CD4-positive, alpha-beta T cell (primary cell): ENCODE measurements around the gene CLEC4M. TPM values are rescaled to one million over a fixed set of nuclear protein-coding genes. Genes with fewer than 3 reads are reported as not detected.

Source experiments
- ATAC-seq: fragments of 200-7000 bp; cut with Tn5 transposase; one replicate; pipeline ENCODE4 v1.10.0; 2022; ENCODE audit warnings: mild to moderate bottlenecking; ENCODE audit not compliant: poor library complexity
- CTCF ChIA-PET: fragments of 350-600 bp; sonication (Branson Sonifier 250); formaldehyde crosslinking; loops from one replicate; lab custom pipeline; 2021; ENCODE audit warnings: antibody characterized with exemption, inconsistent platforms; lab: Charles Lee
- POLR2A ChIA-PET: fragments of 350-600 bp; sonication (Branson Sonifier 250); formaldehyde crosslinking; loops from one replicate; lab custom pipeline; 2021; ENCODE audit warnings: antibody characterized with exemption, inconsistent platforms; lab: Charles Lee
- DNase-seq, 14 experiments: peaks; one replicate each; pipeline ENCODE4 v3.0.0-alpha.2; 2013 to 2020; ENCODE audit warnings: mixed read lengths in 2 of 14
- H3K27ac ChIP-seq, 2 donors: one replicate each; pipeline versions ENCODE4 v1.5.1 to v1.7.0; 2013; ENCODE audit warnings: low read length in 2 of 2, low read depth in 1 of 2, mild to moderate bottlenecking in 1 of 2
- H3K27me3 ChIP-seq, 2 experiments: 1 replicate in 1 of 2; 2 replicates in 1 of 2; pipeline versions ENCODE4 v1.6.1 to v1.7.0; 2013; ENCODE audit warnings: low read length in 2 of 2, control low read depth in 1 of 2, mild to moderate bottlenecking in 1 of 2, moderate library complexity in 1 of 2; ENCODE audit not compliant: insufficient read depth in 2 of 2, control insufficient read depth in 1 of 2
- H3K36me3 ChIP-seq: one replicate; pipeline ENCODE4 v1.6.1; 2013; ENCODE audit warnings: low read length, control low read depth; ENCODE audit not compliant: insufficient read depth
- H3K4me1 ChIP-seq: one replicate; pipeline ENCODE4 v1.6.1; 2013; ENCODE audit warnings: low read length, control low read depth; ENCODE audit not compliant: insufficient read depth
- H3K4me3 ChIP-seq: one replicate; pipeline ENCODE4 v1.5.1; 2013; ENCODE audit warnings: mild to moderate bottlenecking, low read length, moderate library complexity
- H3K9me3 ChIP-seq, 2 experiments: 1 replicate in 1 of 2; 2 replicates in 1 of 2; pipeline versions ENCODE4 v1.6.1 to v1.7.0; 2013; ENCODE audit warnings: low read length in 2 of 2, mild to moderate bottlenecking in 2 of 2, control low read depth in 1 of 2, moderate library complexity in 1 of 2; ENCODE audit not compliant: control insufficient read depth in 1 of 2, insufficient read depth in 1 of 2
- H3K27ac Mint-ChIP-seq: one replicate; pipeline ENCODE4 v1.8.0; 2020; ENCODE audit warnings: mixed read lengths
- H3K27me3 Mint-ChIP-seq: one replicate; pipeline ENCODE4 v1.8.0; 2021; ENCODE audit warnings: mixed read lengths
- H3K36me3 Mint-ChIP-seq: one replicate; pipeline ENCODE4 v1.8.0; 2021; ENCODE audit warnings: low read depth, mixed read lengths
- H3K4me1 Mint-ChIP-seq: one replicate; pipeline ENCODE4 v1.8.0; 2021; ENCODE audit warnings: low read depth, mixed read lengths
- H3K4me3 Mint-ChIP-seq: one replicate; pipeline ENCODE4 v1.8.0; 2020; ENCODE audit warnings: mild to moderate bottlenecking, mixed read lengths
- H3K9me3 Mint-ChIP-seq: one replicate; pipeline ENCODE4 v1.8.0; 2020; ENCODE audit warnings: mixed read lengths
- CTCF ChIP-seq: fragments of 200-600 bp; IDR thresholded peaks from one replicate; pipeline ENCODE4 v1.8.0; 2022; ENCODE audit warnings: antibody characterized with exemption, mild to moderate bottlenecking
- intact Hi-C, 2 experiments: fragments of 100-400 bp; cut with DNase I in 1 of 2; cut with micrococcal nuclease in 1 of 2; formaldehyde crosslinking; loops; one replicate each; pipeline versions ENCODE4 v1.15.1 to v1.9.0; 2023 to 2025; cut with DNase I, micrococcal nuclease
- total RNA-seq, 174 experiments: library from RNA in 2 of 174; stranded (reverse) in 2 of 174; gene quantifications; one replicate each; pipeline ENCODE4 v1.2.3 and lab custom pipeline; 2021 to 2026

The CLEC4M gene
- total RNA-seq, 2 experiments from 2014 or later = not detected

- CTCF ChIA-PET = no interaction called here
- TF ChIP-seq CTCF = no peak
- intact Hi-C loops = no loop called here
- H3K4me3 ChIP-seq = no peak within 1 kb of the TSS
- peaks cover 28 to 44% of the 10 kb centered on the region in 2 experiments for H3K27me3 ChIP-seq
- DNase-seq (no peak), ATAC-seq (no peak)
- peaks cover 19% of the 10 kb centered on the region for H3K4me1 ChIP-seq
- peaks cover 0 to 28% of the 10 kb centered on the region in 2 experiments for H3K9me3 ChIP-seq
- peaks cover 59% of the 10 kb centered on the region for H3K27me3 Mint-ChIP-seq
- no peak within 1 kb of the TSS for H3K27ac ChIP-seq
- no peaks in the 10 kb centered on the region for H3K9me3 Mint-ChIP-seq
- H3K36me3 Mint-ChIP-seq = no peaks in the 10 kb centered on the region
- POLR2A ChIA-PET = no interaction called here
- H3K27ac Mint-ChIP-seq = no peak within 1 kb of the TSS
- peaks cover 14% of the 10 kb centered on the region for H3K4me1 Mint-ChIP-seq
- H3K36me3 ChIP-seq = no peaks in the 10 kb centered on the region
- H3K4me3 Mint-ChIP-seq = no peak within 1 kb of the TSS
Measured at GRCh38 chr19:7732045-7732444, 31.0 kb upstream of the CLEC4M start, which contains the start of gene CLEC4G. CLEC4G (minus strand) TSS chr19:7732110; CDS start chr19:7732102, 8 bp downstream.

GRCh38 chr19:7733376-7733775, 29.7 kb upstream of the CLEC4M start:
- Mint-ChIP-seq H3K4me3 (no peak overlapping the region), H3K36me3 (no peaks in the 10 kb centered on the region), H3K27ac (no peak overlapping the region), H3K9me3 (no peaks in the 10 kb centered on the region), H3K4me1 (peaks cover 14% of the 10 kb centered on the region), H3K27me3 (peaks cover 51% of the 10 kb centered on the region)
- intact Hi-C loops = no loop called here
- no peaks in the 10 kb centered on the region for H3K36me3 ChIP-seq
- H3K4me3 ChIP-seq = no peak overlapping the region
- ChIA-PET CTCF (no interaction called here), POLR2A (no interaction called here)
- ATAC-seq (no peak), DNase-seq (no peak)
- H3K27ac ChIP-seq = no peak overlapping the region
- H3K27me3 ChIP-seq = peaks cover 27 to 33% of the 10 kb centered on the region in 2 experiments
- TF ChIP-seq CTCF = no peak
- H3K9me3 ChIP-seq = peaks cover 0 to 24% of the 10 kb centered on the region in 2 experiments
- H3K4me1 ChIP-seq = peaks cover 19% of the 10 kb centered on the region

- Mint-ChIP-seq H3K9me3 (no peaks in the 10 kb centered on the region), H3K27ac (no peak overlapping the region), H3K27me3 (peaks cover 40% of the 10 kb centered on the region), H3K4me1 (peaks cover 6% of the 10 kb centered on the region), H3K4me3 (no peak overlapping the region), H3K36me3 (no peaks in the 10 kb centered on the region)
- intact Hi-C loops = no loop called here
- peak in 3 of 14 experiments; percentile 17 to 45 (median 33) for DNase-seq
- Histone ChIP-seq H3K9me3 (peaks cover 0 to 19% of the 10 kb centered on the region in 2 experiments), H3K27ac (no peak overlapping the region), H3K4me3 (no peak overlapping the region), H3K27me3 (peaks cover 15 to 22% of the 10 kb centered on the region in 2 experiments), H3K36me3 (no peaks in the 10 kb centered on the region), H3K4me1 (peaks cover 12% of the 10 kb centered on the region)
- no peak for ATAC-seq
- CTCF ChIA-PET = interaction anchor here (0.6 kb wide), 1 partner anchor 368 kb away, joined by 3 read pairs; no protein-coding TSS in a partner anchor
- no peak for TF ChIP-seq CTCF
- POLR2A ChIA-PET = no interaction called here
Measured at GRCh38 chr19:7734220-7735203, 28.5 kb upstream of the CLEC4M start.
